ENCODE results near the gene FLNB. TPM values are rescaled to one million over a fixed set of nuclear protein-coding genes. Genes with fewer than 3 reads are reported as not detected.
A peak's percentile ranks its signal among the peaks of the same experiment; 100 is the strongest.

Gene FLNB
- total RNA-seq, 1 experiment from 2014 or later, result 83.4 TPM

- H3K27me3 Mint-ChIP-seq (ENCODE audit: low read depth), result no peaks in the 10 kb centered on the region
These were observed 66.8 kb downstream of the FLNB start for GRCh38 chr3:58074997-58075396.

More at GRCh38 chr3:58074997-58075396, 66.8 kb downstream of the FLNB start:
- Histone ChIP-seq H3K27ac (ENCODE audit: insufficient read length, low read depth, low read length) (no peak overlapping the region), H4K8ac (replicated peaks; ENCODE audit: insufficient read length, low read depth, low read length) (no peak overlapping the region), H3T11ph (ENCODE audit: low read length) (no peak overlapping the region), H3K79me1 (ENCODE audit: insufficient read depth, low read depth, low read length, poor library complexity, severe bottlenecking) (peaks cover 8% of the 10 kb centered on the region), H2BK20ac (ENCODE audit: low read depth, low read length, poor library complexity, severe bottlenecking) (no peak overlapping the region), H3K23ac (ENCODE audit: insufficient read length, low read depth, low read length) (no peak overlapping the region), H3K23me2 (ENCODE audit: insufficient read length, low read depth, low read length, poor library complexity, severe bottlenecking) (no peaks in the 10 kb centered on the region), H3K18ac (ENCODE audit: insufficient read length, low read depth, low read length) (no peak overlapping the region), H3K4ac (ENCODE audit: low read depth, low read length) (no peak overlapping the region), H3K9me3 (ENCODE audit: control insufficient read depth, low read depth, low read length) (no peaks in the 10 kb centered on the region), H4K91ac (ENCODE audit: insufficient read length, low read depth, low read length) (no peak overlapping the region), H2AK5ac (ENCODE audit: insufficient read length, low read length) (no peak overlapping the region), H2BK120ac (ENCODE audit: low read depth, low read length, poor library complexity, severe bottlenecking) (no peak overlapping the region), H4K5ac (ENCODE audit: insufficient read length, low read depth, low read length) (no peak overlapping the region), H3K4me1 (ENCODE audit: insufficient read depth, low read length) (no peaks in the 10 kb centered on the region; the same call in 1 of the 2 replicates), H2BK5ac (ENCODE audit: insufficient read length, low read length) (no peak overlapping the region), H2BK12ac (ENCODE audit: insufficient read length, low read depth, low read length) (no peak overlapping the region), H3K4me2 (ENCODE audit: insufficient read depth, insufficient read length, low read length) (no peak overlapping the region), H3K79me2 (ENCODE audit: insufficient read depth, low read length) (no peaks in the 10 kb centered on the region; the same call in 1 of the 2 replicates), H2BK15ac (ENCODE audit: low read depth, low read length) (no peak overlapping the region), H3K9ac (ENCODE audit: extremely low read depth, insufficient read length, low read length) (no peak overlapping the region), H3K27me3 (ENCODE audit: insufficient read depth, low read length) (no peaks in the 10 kb centered on the region), H3K14ac (ENCODE audit: insufficient read depth, low read length) (no peak overlapping the region), H4K20me1 (ENCODE audit: control insufficient read depth, insufficient read depth, insufficient read length) (no peaks in the 10 kb centered on the region), H2AFZ (ENCODE audit: low read length) (no peak overlapping the region), H3K56ac (ENCODE audit: insufficient read length, low read depth, low read length) (no peak overlapping the region)
- peaks cover 0 to 6% of the 10 kb centered on the region in 2 experiments; a peak in 1 of 4 replicates for H3K4me1 Mint-ChIP-seq
- H3K36me3 Mint-ChIP-seq (ENCODE audit: insufficient read depth in 1 of 3, low read depth in 3 of 3), result peaks cover 7 to 26% (median 21%) of the 10 kb centered on the region in 3 experiments; a peak in 6 of 7 replicates
- no peak for TF ChIP-seq CTCF (conservative IDR thresholded peaks at IDR 0.05)
- no peak overlapping the region for H3K4me3 Mint-ChIP-seq
- H3K27ac Mint-ChIP-seq, result peak overlapping the region in 1 of 3 experiments; percentile 1; a peak in 3 of 7 replicates
- no CpG with 5 or more reads among the region's 2 CpGs for WGBS (ENCODE audit: extremely low coverage, insufficient read length, low lambda C conversion rate)
- DNase-seq, result no peak
- no peaks in the 10 kb centered on the region for H3K9me3 Mint-ChIP-seq

All from H9 (cell line).